HUES48 (cell line): ENCODE results near the gene NEDD4L.

ENCODE experiments used
- H3K27ac ChIP-seq: one replicate; pipeline ENCODE4 v1.7.0; 2013; ENCODE audit warnings: low read depth, low read length, inconsistent platforms
- H3K27me3 ChIP-seq: 2 replicates; pipeline ENCODE4 v1.6.1; 2013; ENCODE audit warnings: mild to moderate bottlenecking, low read length; ENCODE audit not compliant: control insufficient read depth, insufficient read depth
- H3K36me3 ChIP-seq: 2 replicates; pipeline ENCODE4 v1.6.1; 2013; ENCODE audit warnings: low read length; ENCODE audit not compliant: control insufficient read depth, insufficient read depth
- H3K4me1 ChIP-seq: 2 replicates; pipeline ENCODE4 v1.6.1; 2013; ENCODE audit warnings: mild to moderate bottlenecking, low read length; ENCODE audit not compliant: control insufficient read depth, insufficient read depth
- H3K4me3 ChIP-seq: 2 replicates; pipeline ENCODE4 v1.5.1; 2013; ENCODE audit warnings: mild to moderate bottlenecking, low read depth, low read length
- H3K9ac ChIP-seq: 2 replicates; pipeline ENCODE4 v1.6.1; 2013; ENCODE audit warnings: mild to moderate bottlenecking, low read depth, low read length, moderate library complexity
- H3K9me3 ChIP-seq: 2 replicates; pipeline ENCODE4 v1.6.1; 2013; ENCODE audit warnings: low read length; ENCODE audit not compliant: control insufficient read depth, insufficient read depth

NEDD4L gene

DNA sequence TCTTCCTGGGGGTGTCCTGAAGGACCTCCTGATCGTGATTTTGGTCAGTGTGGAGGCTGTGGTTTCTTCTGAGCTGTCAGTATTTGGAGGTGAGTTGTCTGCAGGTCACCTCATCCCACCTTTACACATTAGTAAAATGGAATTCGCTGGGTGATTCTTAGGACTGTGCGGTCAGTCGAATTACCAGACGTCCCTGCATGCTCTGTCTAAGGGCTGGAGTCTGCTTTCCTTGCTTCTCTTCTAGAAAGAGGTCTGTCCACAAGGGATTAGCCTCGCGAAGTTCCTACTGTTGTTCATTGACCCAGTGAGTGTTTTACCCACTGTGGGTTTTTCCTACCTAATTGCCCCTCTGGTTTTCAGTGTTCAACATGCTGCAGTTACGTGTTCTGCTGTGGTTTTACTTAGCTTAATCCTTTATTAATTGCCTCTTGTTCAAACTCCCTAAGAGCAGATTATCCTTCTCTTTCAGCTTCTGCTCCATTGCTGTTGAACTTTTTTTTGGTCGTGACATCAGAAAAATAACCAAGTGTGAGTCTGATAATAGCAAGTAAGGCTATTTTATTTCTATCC lies 183.4 kb downstream of the NEDD4L start:
- H3K9ac ChIP-seq, result no peak overlapping the region
- H3K9me3 ChIP-seq, result no peaks in the 10 kb centered on the region
- H3K4me1 ChIP-seq, result peaks cover 82% of the 10 kb centered on the region
- no peak overlapping the region for H3K4me3 ChIP-seq
- no peak overlapping the region for H3K27ac ChIP-seq
- H3K27me3 ChIP-seq, result no peaks in the 10 kb centered on the region
- no peaks in the 10 kb centered on the region; the same call in 1 of the 2 replicates for H3K36me3 ChIP-seq

DNA sequence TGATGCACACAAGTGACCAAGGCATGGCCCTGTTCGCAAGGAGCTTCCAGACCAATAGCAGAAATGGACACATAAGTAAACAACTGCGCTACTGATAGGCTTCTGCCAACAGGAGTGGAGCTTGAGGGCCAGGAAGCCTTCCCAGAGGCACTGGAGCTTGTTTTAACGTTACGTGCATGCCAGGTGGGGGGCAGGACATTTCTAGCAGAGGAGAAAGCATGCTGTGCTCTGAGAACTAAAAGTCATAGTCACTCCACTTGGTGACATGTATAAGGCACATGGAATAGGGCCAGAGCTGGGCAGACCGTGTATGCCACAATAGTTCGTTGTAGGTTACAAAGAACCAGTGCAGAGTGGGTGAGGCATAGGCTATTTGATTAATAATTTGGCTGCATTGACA lies 184.2 kb downstream of the NEDD4L start:
- H3K9me3 ChIP-seq, result no peaks in the 10 kb centered on the region
- peaks cover 75% of the 10 kb centered on the region for H3K4me1 ChIP-seq
- no peak overlapping the region for H3K9ac ChIP-seq
- H3K4me3 ChIP-seq, result no peak overlapping the region
- H3K36me3 ChIP-seq, result no peaks in the 10 kb centered on the region; the same call in 1 of the 2 replicates
- H3K27ac ChIP-seq, result peak overlapping the region; percentile 32
- no peaks in the 10 kb centered on the region for H3K27me3 ChIP-seq

DNA sequence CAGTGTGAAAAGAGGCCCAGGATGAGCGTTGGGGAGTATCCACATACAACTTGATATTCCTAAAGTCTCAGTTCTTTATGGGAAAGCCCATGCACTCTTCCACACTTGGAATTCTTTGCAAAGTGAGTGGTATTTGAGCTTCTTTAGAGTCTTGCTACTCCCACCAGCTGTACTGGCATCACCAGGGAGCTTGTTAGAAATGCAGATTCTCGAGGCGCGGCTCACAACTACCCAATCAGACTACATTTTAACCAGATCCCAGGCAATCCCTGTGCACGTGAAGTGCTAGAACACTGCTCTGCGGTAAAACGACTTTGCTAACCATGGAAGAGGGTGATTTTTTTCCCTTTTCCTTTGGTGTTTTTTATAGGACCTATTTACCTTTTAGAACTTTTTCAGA lies 184.7 kb downstream of the NEDD4L start:
- H3K4me1 ChIP-seq, result peaks cover 69% of the 10 kb centered on the region
- no peaks in the 10 kb centered on the region for H3K9me3 ChIP-seq
- H3K36me3 ChIP-seq, result no peaks in the 10 kb centered on the region; the same call in 1 of the 2 replicates
- no peak overlapping the region for H3K4me3 ChIP-seq
- no peak overlapping the region for H3K9ac ChIP-seq
- peak overlapping the region; percentile 32 for H3K27ac ChIP-seq
- no peaks in the 10 kb centered on the region for H3K27me3 ChIP-seq

DNA sequence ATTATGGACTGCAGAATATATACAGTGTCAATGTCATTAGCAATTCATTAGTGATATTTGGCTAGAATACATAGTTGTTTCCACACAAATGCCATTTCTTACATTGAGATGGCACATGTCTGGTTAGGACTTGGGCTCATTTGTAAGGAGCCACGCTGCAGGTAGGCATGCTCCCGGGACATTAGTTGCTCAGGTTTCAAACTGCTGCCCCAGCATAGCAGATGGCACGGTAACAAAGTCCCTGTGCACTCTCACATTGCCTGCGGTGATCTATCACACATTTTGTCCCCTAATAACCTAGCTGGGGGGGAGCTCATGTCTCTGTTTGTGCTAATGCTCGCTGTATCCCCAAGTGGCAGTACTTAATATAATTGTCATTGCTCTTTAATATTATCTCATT lies 185.1 kb downstream of the NEDD4L start:
- Histone ChIP-seq H3K4me3 (no peak overlapping the region), H3K9me3 (no peaks in the 10 kb centered on the region), H3K27ac (peak overlapping the region; percentile 32), H3K36me3 (no peaks in the 10 kb centered on the region; the same call in 1 of the 2 replicates), H3K9ac (no peak overlapping the region), H3K27me3 (no peaks in the 10 kb centered on the region), H3K4me1 (peaks cover 65% of the 10 kb centered on the region)

- Histone ChIP-seq H3K27me3 (no peaks in the 10 kb centered on the region), H3K4me3 (no peak overlapping the region), H3K9me3 (no peaks in the 10 kb centered on the region), H3K4me1 (peaks cover 52% of the 10 kb centered on the region), H3K36me3 (no peaks in the 10 kb centered on the region; the same call in 1 of the 2 replicates), H3K9ac (no peak overlapping the region), H3K27ac (peak overlapping the region; percentile 32)
Observed at GRCh38 chr18:58230438-58231179, 186.6 kb downstream of the NEDD4L start.

DNA sequence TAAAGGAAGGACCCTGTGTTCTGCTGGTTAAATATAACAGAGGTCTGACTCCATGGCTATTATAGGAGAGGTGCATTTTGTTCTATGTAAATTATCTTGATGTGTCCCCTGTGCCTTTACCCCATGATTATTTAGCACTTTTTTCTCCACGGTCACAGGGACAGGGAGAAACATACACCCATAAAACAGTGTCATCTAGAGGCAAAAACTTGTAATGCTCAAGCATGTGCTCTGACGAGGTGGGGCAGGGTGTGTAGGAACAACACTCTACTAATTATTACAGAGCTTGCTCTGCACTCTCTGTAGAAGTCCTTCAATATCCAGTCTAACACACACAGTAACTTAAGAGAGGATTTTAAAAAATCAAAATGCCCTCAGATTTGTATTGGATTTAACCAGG lies 187.9 kb downstream of the NEDD4L start:
- peak overlapping the region; percentile 9 for H3K27ac ChIP-seq
- H3K4me1 ChIP-seq, result peaks cover 39% of the 10 kb centered on the region
- no peaks in the 10 kb centered on the region; the same call in 1 of the 2 replicates for H3K36me3 ChIP-seq
- no peak overlapping the region for H3K4me3 ChIP-seq
- H3K9me3 ChIP-seq, result no peaks in the 10 kb centered on the region
- no peaks in the 10 kb centered on the region for H3K27me3 ChIP-seq
- no peak overlapping the region for H3K9ac ChIP-seq

DNA sequence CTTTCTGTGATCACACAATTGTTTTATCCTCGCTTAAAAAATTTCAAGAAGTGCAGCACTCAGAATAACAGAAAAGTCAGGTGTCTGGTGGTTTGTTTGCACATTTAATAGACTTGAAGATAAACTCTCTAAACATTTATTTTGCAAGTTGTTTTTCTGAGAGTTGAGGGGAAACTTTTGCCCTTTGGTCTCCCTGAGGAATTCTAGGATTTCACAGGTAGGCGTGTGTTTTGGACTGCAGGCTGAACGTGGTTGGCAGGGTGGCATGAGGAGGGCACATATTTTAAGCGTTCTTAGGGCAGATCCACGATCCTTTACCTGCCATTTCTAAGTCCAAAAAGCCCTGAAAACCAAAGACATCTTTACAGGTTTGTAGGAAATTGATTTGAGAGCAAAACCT lies 188.6 kb downstream of the NEDD4L start:
- no peak overlapping the region for H3K9ac ChIP-seq
- peaks cover 32% of the 10 kb centered on the region for H3K4me1 ChIP-seq
- no peaks in the 10 kb centered on the region for H3K9me3 ChIP-seq
- H3K4me3 ChIP-seq, result no peak overlapping the region
- no peaks in the 10 kb centered on the region; the same call in 1 of the 2 replicates for H3K36me3 ChIP-seq
- no peaks in the 10 kb centered on the region for H3K27me3 ChIP-seq
- H3K27ac ChIP-seq, result no peak overlapping the region

DNA sequence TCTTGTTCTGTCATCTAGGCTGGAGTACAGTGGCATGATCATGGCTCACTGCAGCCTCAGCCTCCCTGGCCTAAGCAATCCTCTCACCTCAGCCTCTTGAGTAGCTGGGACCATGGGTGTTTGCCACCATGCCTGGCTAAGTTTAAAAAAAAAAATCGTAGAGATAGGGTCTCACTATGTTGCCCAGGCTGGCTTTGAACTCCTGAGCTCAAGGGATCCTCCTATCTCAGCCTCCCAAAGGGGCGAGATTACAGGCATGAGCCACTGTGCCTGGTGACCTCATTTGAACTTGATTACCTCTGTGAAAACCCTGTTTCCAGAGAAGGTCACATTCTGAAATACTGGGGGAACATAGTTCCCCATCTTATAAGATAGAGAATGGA lies 190.3 kb downstream of the NEDD4L start:
- Histone ChIP-seq H3K4me1 (peaks cover 17% of the 10 kb centered on the region), H3K36me3 (no peaks in the 10 kb centered on the region; the same call in 1 of the 2 replicates), H3K9me3 (no peaks in the 10 kb centered on the region), H3K4me3 (no peak overlapping the region), H3K9ac (no peak overlapping the region), H3K27ac (no peak overlapping the region), H3K27me3 (no peaks in the 10 kb centered on the region)

DNA sequence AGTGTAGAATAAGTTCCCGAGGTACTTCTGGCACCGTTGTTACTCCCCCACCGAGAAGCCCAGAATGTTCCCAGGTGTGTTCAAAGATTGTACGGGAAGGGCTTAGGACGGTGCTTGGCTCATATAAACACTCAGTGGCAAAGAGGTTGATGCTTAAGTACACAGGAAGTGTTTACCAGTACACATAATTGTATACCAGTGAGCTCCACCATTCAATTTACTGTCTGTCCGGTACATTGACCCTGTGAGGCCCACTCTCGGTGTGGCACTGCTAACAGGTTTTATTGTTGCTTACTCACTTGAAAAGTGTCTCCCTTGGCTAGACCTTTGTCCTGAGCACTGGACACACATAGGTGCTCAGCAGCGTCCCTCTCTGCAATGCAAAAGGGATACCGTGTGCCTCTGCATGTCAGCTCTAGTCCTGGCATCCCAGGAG lies 191.0 kb downstream of the NEDD4L start:
- Histone ChIP-seq H3K4me1 (peaks cover 15% of the 10 kb centered on the region), H3K9me3 (no peaks in the 10 kb centered on the region), H3K27me3 (no peaks in the 10 kb centered on the region), H3K9ac (no peak overlapping the region), H3K36me3 (no peaks in the 10 kb centered on the region; the same call in 1 of the 2 replicates), H3K27ac (no peak overlapping the region), H3K4me3 (no peak overlapping the region)

GRCh38 chr18:58239879-58240278 lies 195.9 kb downstream of the NEDD4L start:
- Histone ChIP-seq H3K4me3 (no peak overlapping the region), H3K36me3 (no peaks in the 10 kb centered on the region), H3K27me3 (no peaks in the 10 kb centered on the region), H3K27ac (no peak overlapping the region), H3K4me1 (peaks cover 10% of the 10 kb centered on the region), H3K9ac (no peak overlapping the region), H3K9me3 (no peaks in the 10 kb centered on the region)

- H3K36me3 ChIP-seq, result no peaks in the 10 kb centered on the region
- no peak overlapping the region for H3K9ac ChIP-seq
- H3K4me1 ChIP-seq, result peaks cover 10% of the 10 kb centered on the region
- H3K4me3 ChIP-seq, result no peak overlapping the region
- no peaks in the 10 kb centered on the region for H3K27me3 ChIP-seq
- no peak overlapping the region for H3K27ac ChIP-seq
- H3K9me3 ChIP-seq, result no peaks in the 10 kb centered on the region
Observed at GRCh38 chr18:58241026-58241679, 197.1 kb downstream of the NEDD4L start.
